Esophagus squamous epithelium (tissue), 5 donors: Measurements from ENCODE around the gene JPH2. TPM values are rescaled to one million over a fixed set of nuclear protein-coding genes. Genes with fewer than 3 reads are reported as not detected.
A peak's percentile ranks its signal among the peaks of the same experiment; 100 is the strongest.

Experiments used
- DNase-seq: peaks from one replicate; lab custom pipeline; 2025; lab: John Stamatoyannopoulos, UW
- H3K27ac ChIP-seq, 4 donors: fragments of 200-600 bp; sonication (generic); one replicate each; pipeline ENCODE4 v1.5.1; 2016 to 2019; ENCODE audit warnings: mild to moderate bottlenecking in 1 of 4
- H3K27me3 ChIP-seq, 4 donors: fragments of 200-600 bp; sonication (generic); 1 replicate in 3 of 4; 2 replicates in 1 of 4; pipeline versions ENCODE4 v1.5.1 to v1.6.0; 2017 to 2021; ENCODE audit warnings: antibody characterized with exemption in 1 of 4
- H3K36me3 ChIP-seq, 3 donors: fragments of 200-600 bp; sonication (generic); one replicate each; pipeline ENCODE4 v1.5.1; 2016 to 2019
- H3K4me1 ChIP-seq, 3 donors: fragments of 200-600 bp; sonication (generic); one replicate each; pipeline ENCODE4 v1.5.1; 2017 to 2019
- H3K4me3 ChIP-seq, 4 donors: fragments of 200-600 bp; sonication (generic); 1 replicate in 3 of 4; 2 replicates in 1 of 4; pipeline ENCODE4 v1.5.1; 2016 to 2019; ENCODE audit warnings: mild to moderate bottlenecking in 2 of 4, moderate library complexity in 1 of 4
- H3K9me3 ChIP-seq, 3 donors: fragments of 200-600 bp; sonication (generic); one replicate each; pipeline ENCODE4 v1.5.1; 2016 to 2019
- CTCF ChIP-seq, 6 experiments: fragments of 450-650 bp in 4 of 6; fragments of 200-600 bp in 2 of 6; sonication (generic) in 2 of 6; IDR thresholded peaks; one replicate each; pipeline ENCODE4 v1.5.1; 2016 to 2019; ENCODE audit warnings: antibody characterized with exemption in 6 of 6, mild to moderate bottlenecking in 4 of 6, moderate library complexity in 4 of 6
- POLR2A ChIP-seq, 4 donors: fragments of 450-650 bp; IDR thresholded peaks; one replicate each; pipeline ENCODE4 v1.6.1; 2017; ENCODE audit warnings: antibody characterized with exemption in 4 of 4, mild to moderate bottlenecking in 4 of 4, moderate library complexity in 3 of 4
- WGBS, 2 donors: methylation state at CpG; one replicate each; pipeline ENCODE4 v1.1.5; 2018; 5-methylcytosine and 5-hydroxymethylcytosine counted together
- intact Hi-C: fragments of 100-400 bp; cut with DNase I; formaldehyde crosslinking; loops from one replicate; pipeline ENCODE4 v1.15.0; 2022
- total RNA-seq, 4 donors: library from RNA; depleted of rRNA; stranded (reverse); fragments of >200 nt; gene quantifications; one replicate each; pipeline ENCODE4 v1.1.0, GENCODE V29; 2016
- donor health status: DM: yes; HTN: yes; CAD: no.

The JPH2 gene
- total RNA-seq, 4 donors from 2014 or later = 2.4 to 32.0 (median 6.8) TPM

GRCh38 chr20:44087051-44087856 lies 99.7 kb downstream of the JPH2 start:
- Histone ChIP-seq H3K9me3 (no peaks in the 10 kb centered on the region), H3K4me3 (no peak overlapping the region), H3K36me3 (no peaks in the 10 kb centered on the region), H3K27me3 (no peaks in the 10 kb centered on the region), H3K27ac (peak overlapping the region in 2 of 4 donors; percentile 33 to 49), H3K4me1 (peaks cover 16 to 43% (median 22%) of the 10 kb centered on the region in 3 donors)
- DNase-seq = no peak
- intact Hi-C loops = loop anchor here (10.0 kb wide), 2 partner anchors 552 to 632 kb away; partner anchors contain the start of gene SRSF6
- TF ChIP-seq CTCF (IDR thresholded peaks at IDR 0.05) (no peak), POLR2A (IDR thresholded peaks at IDR 0.05) (no peak)
- WGBS, 2 donors = 44 to 50% methylated on average over 15 of the region's 15 CpGs

- no peak for DNase-seq
- intact Hi-C loops = loop anchor here (10.0 kb wide), 2 partner anchors 551 to 631 kb away; partner anchors contain the start of gene SRSF6
- Histone ChIP-seq H3K4me1 (peaks cover 16 to 38% (median 19%) of the 10 kb centered on the region in 3 donors), H3K27ac (no peak overlapping the region), H3K4me3 (no peak overlapping the region), H3K9me3 (no peaks in the 10 kb centered on the region), H3K36me3 (no peaks in the 10 kb centered on the region), H3K27me3 (no peaks in the 10 kb centered on the region)
- 77 to 82% methylated on average over 8 to 14 of the region's 17 CpGs for WGBS, 2 donors
- no peak for TF ChIP-seq CTCF (IDR thresholded peaks at IDR 0.05)
- no peak for TF ChIP-seq POLR2A (IDR thresholded peaks at IDR 0.05)
Measured at GRCh38 chr20:44085616-44086434, 101.2 kb downstream of the JPH2 start.

GRCh38 chr20:44084891-44085290 lies 102.1 kb downstream of the JPH2 start:
- TF ChIP-seq CTCF (IDR thresholded peaks at IDR 0.05) (no peak), POLR2A (IDR thresholded peaks at IDR 0.05) (no peak)
- 80% methylated on average over 1 of the region's 7 CpGs; no CpG with 5 or more reads in 1 of the 2 donors for WGBS, 2 donors
- Histone ChIP-seq H3K36me3 (no peaks in the 10 kb centered on the region), H3K9me3 (no peaks in the 10 kb centered on the region), H3K27ac (no peak overlapping the region), H3K27me3 (no peaks in the 10 kb centered on the region), H3K4me3 (no peak overlapping the region), H3K4me1 (peaks cover 9 to 33% (median 15%) of the 10 kb centered on the region in 3 donors)
- intact Hi-C loops = loop anchor here (5.0 to 10.0 kb wide), 3 partner anchors 338 to 630 kb away; partner anchors contain the start of gene SRSF6
- DNase-seq = no peak

GRCh38 chr20:44084439-44084838 lies 102.5 kb downstream of the JPH2 start:
- Histone ChIP-seq H3K36me3 (no peaks in the 10 kb centered on the region), H3K27ac (no peak overlapping the region), H3K9me3 (no peaks in the 10 kb centered on the region), H3K4me3 (no peak overlapping the region), H3K4me1 (peaks cover 7 to 29% (median 15%) of the 10 kb centered on the region in 3 donors), H3K27me3 (no peaks in the 10 kb centered on the region)
- WGBS, 2 donors = 56 to 72% methylated on average over 2 of the region's 2 CpGs
- intact Hi-C loops = loop anchor here (5.0 to 10.0 kb wide), 3 partner anchors 337 to 630 kb away; partner anchors contain the start of gene SRSF6
- DNase-seq = no peak
- TF ChIP-seq POLR2A (IDR thresholded peaks at IDR 0.05) (no peak), CTCF (IDR thresholded peaks at IDR 0.05) (no peak)
